ENCODE results near the gene DUSP11. TPM values are rescaled to one million over a fixed set of nuclear protein-coding genes. Genes with fewer than 3 reads are reported as not detected.

DUSP11 gene
- total and polyA plus RNA-seq, 2 of the 13 experiments (the other 11 are each of a cell fraction or from before 2014, with no cell fraction given) = 30.5 to 36.2 TPM

DNA sequence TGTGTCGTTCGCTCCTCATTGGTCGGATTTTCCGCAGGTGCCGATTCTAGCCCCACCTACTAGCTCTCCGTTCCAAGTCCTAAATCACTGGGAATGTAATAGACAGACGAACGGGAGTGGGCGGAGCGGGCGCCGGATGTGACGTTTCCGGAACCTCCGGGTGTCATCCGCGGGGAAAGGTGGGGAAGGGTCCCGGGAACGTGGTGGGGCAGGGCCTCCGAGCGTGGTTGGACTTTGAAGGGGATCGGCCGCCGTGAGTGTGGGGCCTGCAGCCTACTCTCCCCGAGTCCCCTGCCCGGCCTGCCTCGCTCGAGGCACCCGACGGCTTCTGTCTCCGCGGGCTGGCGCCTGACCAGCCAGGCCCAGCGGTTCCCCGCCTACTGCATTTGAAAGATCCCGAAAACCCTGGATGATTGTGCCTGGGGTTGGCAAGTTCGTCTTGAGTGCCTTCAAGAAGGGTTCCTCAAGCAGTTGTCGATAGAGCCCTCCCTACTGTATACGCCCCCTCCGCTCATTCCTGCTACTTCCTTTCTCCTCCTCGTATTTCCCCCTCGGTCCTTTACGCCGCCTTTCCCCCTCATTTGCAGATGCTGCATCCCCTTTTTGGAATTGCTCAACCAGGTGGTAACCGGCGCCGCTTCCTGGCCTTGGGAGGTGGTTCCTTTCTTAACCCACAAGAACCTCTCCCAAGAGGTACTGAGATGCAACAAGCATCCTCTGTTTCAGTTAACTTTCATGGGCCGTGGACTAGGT lies 49.1 kb upstream of the DUSP11 start, which contains the start of gene STAMBP:
Gene STAMBP (plus strand): TSS at position 144 of the 753 bp plus-strand sequence. CDS start 1,896 bp downstream, outside the sequence.
- intact Hi-C loops (cut with micrococcal nuclease; ENCODE audit: unreplicated experiment) = loop anchor here (2.0 kb wide), 1 partner anchor 98 kb away; the partner anchor contains the start of gene DGUOK
- peak within 1 kb of the TSS; percentile 64 for H3K27ac ChIP-seq (ENCODE audit: extremely low read length, insufficient read depth, low read length)
- H3K9ac ChIP-seq (ENCODE audit: insufficient read depth, low read depth, low read length) = peak within 1 kb of the TSS; percentile 92
- H3K4me3 ChIP-seq (replicated peaks in 1 of 3; ENCODE audit: insufficient read depth in 1 of 3, low read depth in 2 of 3, low read length in 3 of 3) = peak within 1 kb of the TSS; percentile 66 to 95 (median 85)
- in situ Hi-C loops (cut with HindIII; ENCODE audit: extremely low pct_ligation_motif_present, low pct_unique_long_range_greater_than_20kb) = loop anchor here (25.0 kb wide), 1 partner anchor 308 kb away; the partner anchor contains the start of gene BOLA3
- POLR2A ChIA-PET = interaction anchor here (0.5 to 1.6 kb wide), 24 partner anchors 10 to 563 kb away, joined by 3 to 59 read pairs (median 5); partner anchors contain the start of genes ACTG2, BOLA3, C2orf78 and DGUOK
- peak; percentile 98 for DNase-seq (ENCODE audit: low spot score)
- H3K36me3 ChIP-seq (replicated peaks in 1 of 2; ENCODE audit: control insufficient read depth in 1 of 2, insufficient read depth in 2 of 2, low read length in 2 of 2) = peaks cover 3 to 22% of the 10 kb centered on the region in 2 experiments
- CTCF ChIA-PET (ENCODE audit: low intra/inter-chr PET ratio, low total read pairs) = no interaction called here
- peaks cover 39% of the 10 kb centered on the region for H3K4me1 ChIP-seq (ENCODE audit: insufficient read depth, low read length)
- peaks cover 21% of the 10 kb centered on the region for H3K79me2 ChIP-seq (ENCODE audit: insufficient read depth, low read length)
- no peaks in the 10 kb centered on the region for H4K20me1 ChIP-seq (ENCODE audit: insufficient read depth, low read length)
- no peaks in the 10 kb centered on the region; a peak in 1 of 5 replicates for H3K27me3 ChIP-seq (ENCODE audit: control insufficient read depth in 1 of 2, insufficient read depth in 2 of 2, low read length in 2 of 2)
- ATAC-seq = peak; percentile 98
- WGBS (ENCODE audit: low lambda C conversion rate) = 1% methylated on average over 45 of the region's 48 CpGs
- peak within 1 kb of the TSS; percentile 100 for H2AFZ ChIP-seq (ENCODE audit: low read length)
- TSS peak; percentile 82 for BruUV-seq (replicated peaks)
- FAIRE-seq = peak; percentile 99
- peak within 1 kb of the TSS; percentile 73 for H3K4me2 ChIP-seq (ENCODE audit: low read depth, low read length)
- H3K9me3 ChIP-seq (ENCODE audit: low read length) = no peaks in the 10 kb centered on the region
- no peak for TF ChIP-seq CHD2 (IDR thresholded peaks at IDR 0.05; ENCODE audit: low read depth, low read length)
- TF ChIP-seq NR2F6 (IDR thresholded peaks at IDR 0.05) = no peak
- 0 out of 2 replicates have a peak, but pooled peaks have one; percentile 24 for TF ChIP-seq NR2F6 (CRISPR knock-in tag; IDR thresholded peaks at IDR 0.05)
- TF ChIP-seq ZNF253 (CRISPR knock-in tag; IDR thresholded peaks at IDR 0.05; ENCODE audit: borderline replicate concordance) = no peak
- TF ChIP-seq, protein P1, sequence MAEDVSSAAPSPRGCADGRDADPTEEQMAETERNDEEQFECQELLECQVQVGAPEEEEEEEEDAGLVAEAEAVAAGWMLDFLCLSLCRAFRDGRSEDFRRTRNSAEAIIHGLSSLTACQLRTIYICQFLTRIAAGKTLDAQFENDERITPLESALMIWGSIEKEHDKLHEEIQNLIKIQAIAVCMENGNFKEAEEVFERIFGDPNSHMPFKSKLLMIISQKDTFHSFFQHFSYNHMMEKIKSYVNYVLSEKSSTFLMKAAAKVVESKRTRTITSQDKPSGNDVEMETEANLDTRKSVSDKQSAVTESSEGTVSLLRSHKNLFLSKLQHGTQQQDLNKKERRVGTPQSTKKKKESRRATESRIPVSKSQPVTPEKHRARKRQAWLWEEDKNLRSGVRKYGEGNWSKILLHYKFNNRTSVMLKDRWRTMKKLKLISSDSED (CRISPR knock-in tag; IDR thresholded peaks at IDR 0.05) = no peak
- no peak for TF ChIP-seq CENPX (CRISPR knock-in tag; IDR thresholded peaks at IDR 0.05)
- TF ChIP-seq SMARCE1 (IDR thresholded peaks at IDR 0.05; ENCODE audit: borderline replicate concordance) = no peak
- peak; percentile 97 for TF ChIP-seq ZBTB7A (CRISPR knock-in tag; IDR thresholded peaks at IDR 0.05)
- TF ChIP-seq, protein P2, sequence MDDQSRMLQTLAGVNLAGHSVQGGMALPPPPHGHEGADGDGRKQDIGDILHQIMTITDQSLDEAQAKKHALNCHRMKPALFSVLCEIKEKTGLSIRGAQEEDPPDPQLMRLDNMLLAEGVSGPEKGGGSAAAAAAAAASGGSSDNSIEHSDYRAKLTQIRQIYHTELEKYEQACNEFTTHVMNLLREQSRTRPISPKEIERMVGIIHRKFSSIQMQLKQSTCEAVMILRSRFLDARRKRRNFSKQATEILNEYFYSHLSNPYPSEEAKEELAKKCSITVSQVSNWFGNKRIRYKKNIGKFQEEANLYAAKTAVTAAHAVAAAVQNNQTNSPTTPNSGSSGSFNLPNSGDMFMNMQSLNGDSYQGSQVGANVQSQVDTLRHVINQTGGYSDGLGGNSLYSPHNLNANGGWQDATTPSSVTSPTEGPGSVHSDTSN (CRISPR knock-in tag; IDR thresholded peaks at IDR 0.05; ENCODE audit: borderline replicate concordance) = no peak
- no peak for TF ChIP-seq ZNF839 (CRISPR knock-in tag; IDR thresholded peaks at IDR 0.05; ENCODE audit: borderline replicate concordance)
- TF ChIP-seq NRL (CRISPR knock-in tag; IDR thresholded peaks at IDR 0.05; ENCODE audit: borderline replicate concordance) = 0 out of 2 replicates have a peak, but pooled peaks have one; percentile 70
- peak; percentile 94 for TF ChIP-seq CREB1 (IDR thresholded peaks at IDR 0.05)
- peak; percentile 99 for TF ChIP-seq CREB1 (CRISPR knock-in tag; IDR thresholded peaks at IDR 0.05)
- TF ChIP-seq ZNF468 (CRISPR knock-in tag; IDR thresholded peaks at IDR 0.05) = no peak
- peak; percentile 81 for TF ChIP-seq MXD4 (CRISPR knock-in tag; IDR thresholded peaks at IDR 0.05)
- 0 out of 2 replicates have a peak, but pooled peaks have one; percentile 88 for TF ChIP-seq BORCS8-MEF2B (CRISPR knock-in tag; IDR thresholded peaks at IDR 0.05)
- TF ChIP-seq, protein P3, sequence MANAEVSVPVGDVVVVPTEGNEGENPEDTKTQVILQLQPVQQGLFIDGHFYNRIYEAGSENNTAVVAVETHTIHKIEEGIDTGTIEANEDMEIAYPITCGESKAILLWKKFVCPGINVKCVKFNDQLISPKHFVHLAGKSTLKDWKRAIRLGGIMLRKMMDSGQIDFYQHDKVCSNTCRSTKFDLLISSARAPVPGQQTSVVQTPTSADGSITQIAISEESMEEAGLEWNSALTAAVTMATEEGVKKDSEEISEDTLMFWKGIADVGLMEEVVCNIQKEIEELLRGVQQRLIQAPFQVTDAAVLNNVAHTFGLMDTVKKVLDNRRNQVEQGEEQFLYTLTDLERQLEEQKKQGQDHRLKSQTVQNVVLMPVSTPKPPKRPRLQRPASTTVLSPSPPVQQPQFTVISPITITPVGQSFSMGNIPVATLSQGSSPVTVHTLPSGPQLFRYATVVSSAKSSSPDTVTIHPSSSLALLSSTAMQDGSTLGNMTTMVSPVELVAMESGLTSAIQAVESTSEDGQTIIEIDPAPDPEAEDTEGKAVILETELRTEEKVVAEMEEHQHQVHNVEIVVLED (CRISPR knock-in tag; IDR thresholded peaks at IDR 0.05; ENCODE audit: borderline replicate concordance) = peak; percentile 80
- peak; percentile 77; the same call in 1 of the 2 replicates for TF ChIP-seq TARDBP (CRISPR knock-in tag; IDR thresholded peaks at IDR 0.05)
